ENCODE measurements around the gene ZNF816.
"Not testable (repeated sequence)": the region's sequence is repeated elsewhere in the genome, so short reads cannot be mapped to it uniquely, and the experiment has no call there.

The ZNF816 gene

GRCh38 chr19:52924641-52925040 lies 38.0 kb downstream of the ZNF816 start:
- not testable (repeated sequence) for DNase-seq (ENCODE audit: low read depth in 3 of 3)

- no peak for DNase-seq (ENCODE audit: low read depth in 3 of 3)
Measured at GRCh38 chr19:52923778-52924593, 38.7 kb downstream of the ZNF816 start.

- DNase-seq (ENCODE audit: low read depth in 3 of 3) = peak; percentile 71 to 76 (median 73)
Measured at GRCh38 chr19:52922841-52923777, 39.6 kb downstream of the ZNF816 start, which contains the start of gene ZNF888. ZNF888 (minus strand) TSS chr19:52923428; CDS start chr19:52917873, 5,555 bp downstream.

- DNase-seq (ENCODE audit: low read depth in 3 of 3) = no peak
Measured at GRCh38 chr19:52917531-52917930, 45.1 kb downstream of the ZNF816 start.

- no peak for DNase-seq (ENCODE audit: low read depth in 3 of 3)
Measured at GRCh38 chr19:52910648-52911047, 52.0 kb downstream of the ZNF816 start.

- DNase-seq (ENCODE audit: low read depth in 3 of 3) = not testable (repeated sequence)
Measured at GRCh38 chr19:52904052-52904780, 58.5 kb downstream of the ZNF816 start.

- no peak for DNase-seq (ENCODE audit: low read depth in 3 of 3)
Measured at GRCh38 chr19:52901842-52902241, 60.8 kb downstream of the ZNF816 start.

Data from stimulated activated CD4-positive, alpha-beta T cell treated with anti-CD3 and anti-CD28 coated beads, TNF-alpha, amount 100 ng/mL, for 4 hours (primary cell).